ENCODE results near the gene ETFA.

GRCh38 chr15:76332796-76333195 lies 21.5 kb upstream of the ETFA start:
- TF ChIP-seq CTCF (IDR thresholded peaks at IDR 0.05 in 4 of 5, conservative IDR thresholded peaks at IDR 0.05 in 1 of 5), result no peak
- TF ChIP-seq POLR2A (IDR thresholded peaks at IDR 0.05), result no peak

Data from gastrocnemius medialis (tissue), 4 donors.